ENCODE data around the gene AGMO.

Gene AGMO

DNA sequence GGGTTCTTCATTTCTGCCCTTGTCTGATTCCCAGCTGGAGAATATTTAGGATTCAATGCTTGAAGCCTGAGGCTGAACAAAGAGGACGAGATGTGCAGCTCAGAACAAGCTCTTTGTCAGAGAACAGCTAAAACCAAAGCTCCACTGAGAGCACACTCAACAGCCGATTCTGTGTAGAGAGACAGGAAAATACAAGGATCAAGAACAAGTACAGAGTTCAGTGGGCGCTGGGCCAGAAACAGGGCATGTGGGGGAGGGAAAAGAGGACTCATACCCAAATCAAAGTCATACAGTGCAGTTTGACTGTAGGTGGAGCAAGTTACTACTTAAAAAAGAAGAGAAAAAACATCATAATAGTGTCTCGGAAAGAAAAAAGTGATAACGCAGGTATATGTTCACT, at the start of gene AGMO:
Gene AGMO (minus strand): TSS at position 181 of the 400 bp plus-strand sequence.
- peak; percentile 87 for DNase-seq

DNA sequence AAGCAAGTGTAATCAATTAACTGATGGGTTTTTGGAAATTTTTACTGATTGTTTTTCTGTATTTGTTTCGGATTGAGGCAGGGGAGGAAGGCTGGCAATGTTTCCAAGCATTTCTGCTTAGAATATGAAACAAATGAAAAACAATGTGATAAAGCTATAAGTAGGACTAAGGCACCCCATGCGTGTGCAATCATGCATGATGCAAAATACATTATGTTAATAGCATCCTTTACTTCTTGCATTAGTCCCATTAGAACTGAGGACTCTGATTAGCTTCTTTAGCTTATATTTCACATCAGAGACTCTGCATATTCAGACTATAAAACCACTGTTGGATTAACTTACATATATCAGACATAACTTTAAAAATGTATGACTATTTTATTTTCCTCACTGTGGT, 48.7 kb upstream of the AGMO start:
- no peak for DNase-seq

DNA sequence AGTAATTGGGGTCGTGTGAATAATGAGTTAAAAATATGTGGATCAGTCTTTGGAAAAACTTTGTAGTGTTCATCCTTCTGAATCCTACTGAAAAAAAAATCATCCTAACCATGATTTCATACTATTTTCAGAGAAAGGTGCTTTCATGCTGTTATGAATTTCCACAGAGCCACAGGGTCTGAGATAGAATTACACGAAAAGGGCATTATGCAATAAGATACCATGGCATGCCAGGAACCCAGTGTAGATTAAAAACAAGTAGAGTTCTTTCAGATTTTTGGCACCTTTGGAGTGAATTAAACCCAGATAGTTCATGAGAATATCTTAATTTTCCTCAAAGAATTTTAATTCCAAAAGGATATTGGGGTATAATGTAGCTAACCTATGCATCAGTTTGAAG, 47.5 kb upstream of the AGMO start:
- no peak for DNase-seq

DNA sequence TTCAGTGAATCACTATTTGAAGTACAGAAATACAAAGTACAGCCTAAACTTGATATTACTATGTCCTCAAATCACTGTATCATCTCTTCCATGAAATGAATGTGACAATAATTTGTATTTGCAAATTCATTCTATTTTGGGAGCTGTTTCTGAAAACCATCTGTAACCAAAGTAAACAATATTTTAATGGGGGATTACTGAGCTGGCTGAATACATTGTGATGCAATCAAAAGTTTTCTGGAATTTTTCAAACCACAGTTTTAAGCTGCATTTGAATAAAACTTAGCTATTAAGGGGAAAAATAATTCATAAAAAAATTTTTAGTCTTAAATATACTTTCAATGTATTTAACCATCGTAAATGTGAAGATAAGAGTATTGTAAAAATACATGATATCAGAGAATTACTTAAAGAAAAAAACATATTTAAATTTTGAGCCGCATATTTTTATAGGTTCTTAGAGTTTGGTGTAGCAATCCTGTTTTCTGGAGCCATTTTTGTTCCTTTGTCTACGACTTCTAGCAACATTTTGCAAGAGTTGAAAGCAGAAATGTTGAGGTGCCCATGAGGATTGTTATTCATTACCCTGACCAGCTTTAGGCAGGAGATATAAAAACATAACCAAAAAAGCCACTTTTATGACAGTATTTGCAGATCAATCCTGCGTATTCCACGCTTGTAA, 45.9 kb upstream of the AGMO start:
- no peak for DNase-seq

DNA sequence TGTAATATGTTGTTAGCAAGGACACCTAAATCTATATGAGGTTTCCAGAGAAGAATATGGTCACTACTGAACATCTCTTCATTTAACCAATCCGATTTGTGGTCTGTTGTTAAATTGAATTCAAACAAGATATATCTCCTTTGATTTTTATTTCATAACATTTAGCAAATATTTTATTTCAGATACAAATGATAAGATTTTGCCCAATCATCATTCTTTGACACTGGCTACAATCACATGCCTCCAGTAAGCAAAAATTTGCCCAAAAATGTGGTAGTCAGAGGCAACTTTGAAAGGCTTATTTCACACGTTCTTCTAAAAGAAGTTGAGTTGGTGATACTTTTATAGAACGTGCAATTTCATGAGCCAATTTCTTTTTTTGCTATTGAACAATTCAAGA, 44.7 kb upstream of the AGMO start:
- no peak for DNase-seq

DNA sequence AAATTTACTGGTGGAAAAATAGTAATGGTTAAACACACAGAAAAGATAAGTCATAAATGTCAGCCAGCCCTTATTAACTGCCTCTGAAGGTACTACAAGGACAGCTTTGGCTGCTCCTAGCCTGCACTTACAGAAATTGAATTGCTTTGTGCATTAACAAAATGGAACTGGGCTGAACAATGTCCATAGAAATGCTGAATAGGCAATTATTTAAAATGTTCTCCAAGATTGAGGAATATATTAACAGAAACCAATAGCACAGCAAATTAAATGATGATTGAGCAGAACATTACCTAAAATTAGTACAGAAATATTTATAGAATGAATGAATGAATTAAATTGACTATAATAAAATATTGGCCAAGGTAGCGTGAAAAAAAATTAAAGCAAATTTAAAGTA, 42.4 kb upstream of the AGMO start:
- no peak for DNase-seq

DNA sequence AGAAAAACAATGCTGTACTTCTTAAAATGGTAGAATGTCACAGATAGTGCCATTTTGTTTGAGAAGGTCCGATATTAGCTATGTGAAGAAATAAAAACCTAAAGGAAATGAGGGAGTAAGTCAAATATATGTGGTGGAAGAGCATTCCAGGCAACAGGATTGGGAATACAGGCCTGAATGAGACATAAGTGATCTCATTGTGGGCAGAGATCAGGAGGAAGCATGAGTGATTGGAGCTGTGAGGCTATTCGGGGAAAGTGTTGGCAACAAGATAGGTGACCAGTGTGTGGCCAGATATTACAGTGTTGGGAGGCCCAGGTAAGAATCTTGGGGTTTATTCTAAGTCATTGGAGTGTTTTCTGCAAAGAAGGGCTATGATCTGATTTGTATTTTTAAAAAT, 41.3 kb upstream of the AGMO start:
- no peak for DNase-seq

DNA sequence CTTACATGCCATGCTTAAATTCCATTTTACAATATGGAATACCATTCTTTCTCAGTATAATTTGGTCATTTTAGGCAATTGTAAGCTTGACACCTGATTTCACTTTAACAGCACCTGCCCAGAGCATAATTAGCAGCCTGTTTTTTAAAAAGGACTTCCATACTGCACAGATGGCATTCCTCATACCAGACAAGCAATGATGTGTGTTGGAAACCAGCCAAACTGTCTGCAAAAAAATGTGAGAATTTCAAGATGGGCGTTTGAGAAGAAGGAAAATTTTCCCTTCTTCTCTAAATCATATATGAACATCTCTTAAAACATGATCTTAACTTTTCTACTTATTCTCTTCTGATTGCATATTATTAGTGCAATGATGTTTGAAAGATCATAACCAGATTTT, 40.4 kb upstream of the AGMO start:
- DNase-seq = no peak

DNA sequence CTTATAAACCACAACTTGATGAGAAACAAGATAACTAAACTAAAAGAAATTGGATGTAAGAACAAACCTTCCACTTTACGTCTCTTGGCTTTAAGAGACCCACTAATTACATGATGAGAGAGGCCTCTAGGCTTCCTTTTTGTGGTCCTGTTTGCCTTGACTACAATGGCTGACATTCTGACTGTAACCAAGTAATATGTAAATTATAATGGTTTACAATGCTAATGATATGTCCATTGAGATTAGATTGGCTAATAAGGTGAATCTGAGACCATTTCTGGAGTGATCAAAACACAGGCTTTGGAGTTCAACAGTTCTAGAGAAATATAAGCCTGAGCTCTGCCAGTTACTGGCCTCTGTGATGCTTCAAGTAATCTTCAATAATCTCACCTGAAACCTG, 39.4 kb upstream of the AGMO start:
- no peak for DNase-seq

DNA sequence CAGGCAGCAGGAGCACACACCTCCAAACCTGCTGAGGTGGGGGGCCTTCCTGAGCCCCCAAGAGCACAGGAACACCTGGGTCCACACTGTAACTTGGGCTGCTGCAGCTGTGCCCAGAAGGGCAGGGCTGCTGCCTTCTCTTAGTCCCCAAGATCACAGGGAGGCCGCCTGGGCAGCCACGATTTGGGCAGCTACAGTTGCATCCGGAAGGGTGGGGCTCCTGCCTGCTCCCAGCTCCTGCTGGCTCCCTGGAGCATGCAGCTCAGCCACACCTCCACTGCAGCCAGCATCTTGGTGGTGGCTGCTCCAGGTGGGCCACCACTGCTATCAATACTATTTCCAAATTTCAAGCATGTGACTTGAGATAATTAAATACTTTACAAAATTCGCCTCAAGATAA, 38.5 kb upstream of the AGMO start:
- no peak for DNase-seq

DNA sequence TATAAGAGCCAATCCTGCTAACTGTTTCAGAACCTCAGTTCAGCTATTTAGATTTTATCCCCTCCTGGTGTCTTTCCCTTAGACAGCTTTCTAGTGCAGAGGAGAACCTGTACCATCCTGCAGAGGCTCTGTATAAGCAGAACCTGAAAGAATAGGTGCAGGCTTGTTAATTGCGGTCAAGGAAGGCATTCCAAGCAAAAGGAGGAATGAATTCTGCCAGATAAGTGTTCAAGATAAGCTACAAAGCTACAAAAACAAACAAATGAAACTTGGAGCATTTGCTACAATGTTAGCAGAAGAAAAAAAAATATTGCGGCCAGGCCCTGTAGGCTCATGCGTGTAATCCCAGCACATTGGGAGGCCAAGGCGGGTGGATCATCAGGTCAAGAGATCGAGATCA, 32.6 kb upstream of the AGMO start:
- DNase-seq = no peak

DNA sequence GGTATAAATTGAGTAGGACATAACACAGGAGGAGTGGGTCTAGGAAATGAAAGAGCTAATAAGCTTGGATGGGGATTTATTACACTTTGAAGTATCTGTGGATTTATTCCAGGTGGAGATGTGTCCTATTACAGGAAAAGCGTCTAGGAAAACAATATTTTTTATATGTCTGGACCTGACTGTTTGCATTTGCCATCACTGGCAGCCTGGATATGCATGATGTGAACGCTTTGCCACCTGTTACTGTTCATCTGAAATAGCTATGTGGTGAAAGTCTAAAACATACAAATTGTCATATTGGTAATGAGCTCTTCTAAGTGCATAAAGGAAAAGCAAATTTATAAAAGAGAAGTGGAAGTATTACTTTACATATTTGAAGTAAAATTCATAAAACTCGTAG, 31.6 kb upstream of the AGMO start:
- DNase-seq = no peak

DNA sequence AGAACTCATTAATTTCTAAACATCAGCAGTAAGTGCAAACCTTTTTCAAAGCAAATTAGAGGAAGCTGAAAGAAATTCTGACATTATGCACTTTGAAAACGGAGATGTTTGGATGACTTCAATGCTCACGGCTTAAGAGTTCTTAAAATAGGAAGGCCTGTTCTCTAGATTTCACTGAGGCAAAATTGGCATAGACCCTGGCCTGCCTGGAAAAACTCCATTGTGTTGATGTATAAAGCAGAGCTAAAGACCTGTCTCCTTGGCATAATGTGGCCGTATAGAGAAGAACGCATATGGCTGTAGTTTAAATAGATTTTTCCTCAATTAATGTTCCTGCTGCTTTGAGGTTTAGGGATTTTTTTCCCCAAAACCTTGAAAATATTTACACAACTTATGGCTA, 24.5 kb upstream of the AGMO start:
- no peak for DNase-seq

DNA sequence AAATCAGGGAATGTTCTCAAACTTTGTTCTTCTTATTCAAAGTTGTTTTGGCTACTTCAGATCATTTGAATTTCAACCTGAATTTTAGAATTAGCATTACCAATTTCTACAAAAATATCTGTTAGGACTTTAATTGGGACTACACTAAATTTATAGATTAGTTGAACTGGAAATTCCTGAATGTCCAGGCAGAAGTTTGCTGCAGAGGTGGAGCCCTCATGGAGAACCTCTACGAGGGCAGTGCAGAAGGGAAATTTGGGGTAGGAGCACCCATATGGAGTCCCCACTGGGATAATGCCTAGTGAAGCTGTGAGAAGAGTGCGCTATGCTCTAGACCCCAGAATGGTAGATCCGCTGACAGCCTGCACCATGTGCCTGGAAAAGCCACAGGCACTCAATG, 22.8 kb upstream of the AGMO start:
- DNase-seq = no peak

DNA sequence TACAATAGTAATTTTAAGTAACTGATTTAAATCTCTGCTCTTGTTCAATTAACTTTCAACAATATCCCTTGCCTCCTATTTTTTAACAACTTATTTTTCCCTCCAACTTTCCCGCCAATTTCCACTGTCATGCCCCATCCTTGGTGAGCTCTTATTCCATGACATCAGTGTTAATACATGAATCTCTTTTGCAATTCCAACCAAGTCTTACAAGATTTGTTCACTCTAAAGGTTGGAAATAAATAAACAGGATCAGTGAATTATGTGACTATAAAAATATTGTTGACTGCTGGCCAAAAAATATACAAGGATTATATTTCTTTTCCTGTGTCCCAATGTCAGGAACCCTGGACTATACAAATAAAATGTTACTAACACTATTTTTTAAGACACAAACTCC, 21.0 kb upstream of the AGMO start:
- no peak for DNase-seq

DNA sequence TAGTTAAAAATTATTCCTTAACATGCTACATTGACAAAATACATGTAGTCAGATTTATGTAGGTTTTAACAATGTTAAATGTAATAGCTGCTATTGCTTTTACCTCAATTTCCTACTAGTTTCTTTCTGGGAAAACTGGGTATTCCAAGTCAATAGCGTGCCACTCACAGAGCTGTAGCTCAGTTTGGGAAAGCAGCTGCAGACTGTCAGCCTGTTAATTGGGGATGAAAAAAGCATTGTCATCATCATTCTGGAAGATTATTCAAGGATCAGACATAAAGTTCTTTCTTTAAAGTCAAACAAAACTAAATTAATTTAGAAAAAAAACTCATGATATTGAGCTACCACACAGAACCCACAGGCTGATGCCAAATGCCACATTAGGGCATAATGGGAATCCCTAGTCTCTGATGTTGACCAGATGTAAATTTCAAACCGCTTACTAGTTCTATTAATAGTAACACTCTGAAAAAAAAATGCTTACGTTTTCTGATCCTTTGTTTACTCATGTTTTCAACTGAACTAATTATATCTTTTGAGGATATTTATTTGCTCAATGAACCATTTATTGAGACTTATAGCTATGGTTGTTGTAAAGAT, 19.6 kb upstream of the AGMO start:
- peak; percentile 2 for DNase-seq

DNA sequence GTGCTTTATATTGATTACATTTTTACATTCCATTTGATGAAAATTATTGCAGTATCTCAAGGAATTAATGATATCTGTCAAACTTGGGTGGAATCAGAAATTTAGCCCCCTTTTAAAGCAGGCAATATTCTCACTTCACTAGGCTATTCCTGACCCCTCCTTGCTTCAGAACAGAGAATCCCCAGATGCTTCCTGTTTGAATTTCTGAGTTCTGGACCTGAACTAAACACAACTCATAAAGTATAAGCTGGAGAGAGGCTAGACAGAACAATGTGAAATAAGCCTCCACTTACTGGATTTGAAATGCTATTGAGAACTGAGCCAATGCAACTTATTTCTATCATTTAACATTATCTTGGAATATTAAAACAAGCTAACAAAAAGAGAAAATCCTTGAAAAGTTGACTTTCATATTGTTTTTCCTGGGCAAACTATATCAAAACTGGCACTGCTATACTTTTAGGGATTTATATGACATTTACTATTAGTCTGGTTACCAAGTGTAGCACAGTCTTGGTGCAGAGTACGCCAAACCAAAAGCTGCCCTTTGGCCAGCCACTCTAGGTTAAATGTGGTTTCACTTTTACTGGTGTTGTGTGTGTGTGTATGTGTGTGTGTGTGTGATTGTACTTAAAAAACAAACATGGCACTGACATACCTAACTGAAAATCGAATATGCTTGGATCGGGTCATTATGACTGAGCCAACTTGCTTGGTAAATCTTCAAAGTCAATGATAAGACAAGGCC, 19.0 kb upstream of the AGMO start:
- no peak for DNase-seq

DNA sequence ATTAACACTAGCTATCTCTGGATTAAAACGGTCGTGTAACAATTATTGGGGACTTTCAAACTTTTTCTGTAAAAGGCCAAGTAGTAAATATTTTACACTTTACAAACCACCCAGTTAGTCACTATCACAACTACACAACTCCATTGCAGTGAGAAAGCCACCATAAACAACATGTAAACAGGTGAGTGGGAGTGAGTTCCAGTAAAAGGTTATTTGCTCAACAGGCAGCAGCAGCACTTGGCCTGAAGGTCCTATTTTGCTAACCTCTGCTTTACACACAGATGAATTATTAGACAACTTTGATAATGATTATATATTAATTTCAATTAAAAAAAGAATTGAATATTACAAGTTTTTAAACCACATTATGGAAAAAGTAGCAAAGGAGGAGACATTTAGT, 15.8 kb upstream of the AGMO start:
- no peak for DNase-seq

DNA sequence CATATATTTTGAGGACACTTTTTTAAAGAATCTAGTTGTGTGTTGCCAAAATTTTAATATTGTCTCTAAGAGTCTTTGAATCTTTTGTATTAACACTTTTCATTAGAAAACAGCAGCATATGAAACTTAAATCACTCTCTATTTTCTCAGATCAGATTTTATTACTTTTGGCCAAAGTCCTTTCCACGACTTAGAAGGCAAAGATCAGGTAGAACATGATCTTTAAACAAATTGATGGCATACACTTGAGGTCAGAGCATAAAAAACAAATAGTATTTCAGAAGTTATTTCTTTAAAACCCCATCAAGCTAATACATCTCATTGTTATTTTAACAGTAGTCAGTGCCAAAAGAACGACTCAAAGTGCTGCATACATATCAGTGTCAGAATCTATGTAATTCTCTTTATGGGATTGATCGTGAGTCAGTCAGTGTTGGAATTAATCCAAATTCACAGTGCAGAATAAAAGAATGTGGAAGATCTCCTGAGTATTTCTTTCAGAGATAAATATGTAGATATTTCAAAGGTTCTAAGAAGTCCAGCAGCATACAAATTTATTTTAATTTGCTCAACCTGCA, 9.6 kb upstream of the AGMO start:
- DNase-seq = no peak

DNA sequence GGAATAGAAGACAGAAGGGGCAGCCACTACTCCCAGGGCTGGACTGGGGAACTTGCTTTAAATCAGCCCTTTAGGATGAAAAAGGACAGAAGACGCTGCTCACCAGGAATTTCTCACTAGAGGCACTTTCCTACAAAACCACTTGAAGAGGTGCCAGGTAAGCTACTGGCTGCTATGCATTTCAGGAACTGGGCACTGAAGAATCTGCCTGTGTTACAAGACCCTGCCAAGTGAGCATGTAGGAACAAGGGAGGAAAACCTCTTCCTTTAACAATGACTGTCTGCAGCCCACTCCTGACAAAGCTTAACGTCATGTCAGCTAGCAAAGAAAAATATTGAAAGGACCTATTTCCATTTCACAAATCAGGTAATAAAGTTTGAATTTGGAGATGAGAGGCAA, 5.8 kb upstream of the AGMO start:
- DNase-seq = no peak

DNA sequence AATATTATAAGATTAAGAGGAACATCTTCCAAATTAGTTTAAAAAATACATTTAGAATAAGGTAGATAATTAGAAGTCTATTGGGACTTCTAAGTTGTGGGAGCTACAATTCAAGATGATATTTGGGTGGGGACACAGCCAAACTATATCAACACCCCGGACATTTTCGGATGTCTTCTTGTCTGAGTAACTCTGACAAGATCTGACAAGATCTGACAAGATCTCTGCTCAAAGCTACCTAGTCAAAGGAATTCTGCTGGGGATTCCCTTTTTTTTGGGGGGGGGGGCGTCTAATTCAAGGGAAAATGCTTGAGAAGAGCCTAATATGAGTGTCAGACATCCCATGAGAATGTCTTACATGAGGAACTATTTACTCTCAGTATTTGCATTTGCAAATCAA, 5.2 kb upstream of the AGMO start:
- no peak for DNase-seq

DNA sequence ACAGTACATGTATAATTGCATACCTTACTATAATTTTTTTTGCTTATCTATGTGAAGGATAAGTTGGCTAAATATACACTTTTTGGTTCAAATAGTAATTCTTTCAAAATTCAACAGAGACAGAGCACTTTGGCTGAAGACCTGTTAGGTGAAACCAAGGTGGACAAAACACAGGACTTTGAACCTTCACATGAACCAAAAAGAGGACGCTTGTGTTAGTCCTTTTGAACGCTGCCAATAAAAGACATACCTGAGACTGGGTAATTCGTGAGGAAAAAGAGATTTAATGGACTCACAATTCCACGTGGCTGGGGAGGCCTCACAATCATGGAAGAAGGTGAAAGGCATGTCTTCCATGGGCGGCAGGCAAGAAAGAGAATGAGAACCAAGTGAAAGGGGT, 4.7 kb upstream of the AGMO start:
- DNase-seq = no peak

DNA sequence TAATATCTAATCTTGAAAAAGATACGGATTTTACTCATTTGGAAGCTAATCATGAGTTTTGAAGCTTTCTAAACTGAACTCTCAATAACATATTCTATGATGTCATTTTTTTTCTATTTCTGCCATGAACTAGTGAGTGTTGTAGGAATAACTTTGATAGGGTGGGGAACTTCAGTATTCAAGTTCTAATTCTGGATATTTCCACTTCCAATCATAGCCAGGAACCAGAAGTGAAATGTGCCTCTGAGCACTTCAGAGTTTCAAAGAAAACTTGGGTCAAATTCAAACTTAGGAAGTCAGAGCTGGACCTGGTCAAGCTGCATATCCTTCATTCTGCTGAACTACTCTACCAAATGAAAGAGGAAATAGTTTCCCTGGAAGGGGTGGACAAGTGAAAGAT, 847 bp downstream of the AGMO start:
- DNase-seq = no peak

DNA sequence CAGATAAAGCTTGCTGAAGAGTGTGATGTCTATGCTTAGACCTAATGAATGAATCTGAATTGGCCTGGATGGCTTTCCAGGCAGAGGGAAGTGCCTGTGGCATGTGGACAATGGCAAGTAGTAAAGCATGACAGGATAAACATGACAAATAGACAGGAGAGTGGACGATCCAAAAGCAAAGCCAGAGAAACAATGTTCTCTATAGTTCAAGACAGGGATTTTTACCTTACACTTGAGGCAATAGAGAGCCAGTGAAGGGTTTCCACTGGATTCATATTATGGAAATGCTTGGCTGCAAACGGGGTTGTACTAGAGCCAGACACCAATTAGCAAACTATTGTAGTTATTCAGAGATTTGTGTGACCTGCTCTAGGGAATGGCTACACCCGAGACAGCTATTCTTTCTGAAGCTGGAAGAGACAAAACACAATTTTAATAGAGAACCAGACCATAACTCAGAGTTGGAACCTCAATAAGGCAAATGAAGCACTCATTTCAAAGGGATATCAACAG, 2.3 kb downstream of the AGMO start:
- peak; percentile 55 for DNase-seq

Measured in midbrain (tissue), 1 donor.